Esophagus squamous epithelium (tissue), 4 donors: ENCODE measurements around the gene ALDH3A2.

Source experiments
- POLR2A ChIP-seq, 4 donors: fragments of 450-650 bp; IDR thresholded peaks; one replicate each; pipeline ENCODE4 v1.6.1; 2017; ENCODE audit warnings: antibody characterized with exemption in 4 of 4, mild to moderate bottlenecking in 4 of 4, moderate library complexity in 3 of 4
- TF ChIP-seq, protein P1 (sequence below), 6 experiments: fragments of 450-650 bp in 4 of 6; fragments of 200-600 bp in 2 of 6; sonication (generic) in 2 of 6; IDR thresholded peaks; one replicate each; pipeline ENCODE4 v1.5.1; 2016 to 2019; ENCODE audit warnings: antibody characterized with exemption in 6 of 6, mild to moderate bottlenecking in 4 of 6, moderate library complexity in 4 of 6

DNA sequence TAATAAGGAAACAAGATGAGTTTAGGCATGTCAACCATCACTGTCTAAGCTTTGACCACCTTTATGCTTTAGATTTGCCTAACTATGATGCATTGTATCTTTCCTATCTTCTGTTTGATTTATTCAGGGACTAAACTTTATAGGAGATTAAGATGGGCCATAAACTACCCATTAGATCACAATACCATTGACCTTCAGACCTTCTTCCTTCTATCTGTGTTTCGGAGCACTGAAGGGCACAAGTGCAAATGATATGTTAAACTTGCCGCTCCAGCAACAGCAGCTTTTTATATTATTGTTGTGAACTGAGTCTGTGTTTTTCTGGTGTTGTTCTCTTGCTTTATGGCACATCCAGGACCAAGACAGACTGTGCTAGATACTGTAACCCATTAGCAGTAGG lies 16.6 kb upstream of the ALDH3A2 start:
- TF ChIP-seq, protein P1, sequence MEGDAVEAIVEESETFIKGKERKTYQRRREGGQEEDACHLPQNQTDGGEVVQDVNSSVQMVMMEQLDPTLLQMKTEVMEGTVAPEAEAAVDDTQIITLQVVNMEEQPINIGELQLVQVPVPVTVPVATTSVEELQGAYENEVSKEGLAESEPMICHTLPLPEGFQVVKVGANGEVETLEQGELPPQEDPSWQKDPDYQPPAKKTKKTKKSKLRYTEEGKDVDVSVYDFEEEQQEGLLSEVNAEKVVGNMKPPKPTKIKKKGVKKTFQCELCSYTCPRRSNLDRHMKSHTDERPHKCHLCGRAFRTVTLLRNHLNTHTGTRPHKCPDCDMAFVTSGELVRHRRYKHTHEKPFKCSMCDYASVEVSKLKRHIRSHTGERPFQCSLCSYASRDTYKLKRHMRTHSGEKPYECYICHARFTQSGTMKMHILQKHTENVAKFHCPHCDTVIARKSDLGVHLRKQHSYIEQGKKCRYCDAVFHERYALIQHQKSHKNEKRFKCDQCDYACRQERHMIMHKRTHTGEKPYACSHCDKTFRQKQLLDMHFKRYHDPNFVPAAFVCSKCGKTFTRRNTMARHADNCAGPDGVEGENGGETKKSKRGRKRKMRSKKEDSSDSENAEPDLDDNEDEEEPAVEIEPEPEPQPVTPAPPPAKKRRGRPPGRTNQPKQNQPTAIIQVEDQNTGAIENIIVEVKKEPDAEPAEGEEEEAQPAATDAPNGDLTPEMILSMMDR (IDR thresholded peaks at IDR 0.05) = no peak
- no peak for TF ChIP-seq POLR2A (IDR thresholded peaks at IDR 0.05)
